ENCODE data around the gene ADAMTSL5.

DNA sequence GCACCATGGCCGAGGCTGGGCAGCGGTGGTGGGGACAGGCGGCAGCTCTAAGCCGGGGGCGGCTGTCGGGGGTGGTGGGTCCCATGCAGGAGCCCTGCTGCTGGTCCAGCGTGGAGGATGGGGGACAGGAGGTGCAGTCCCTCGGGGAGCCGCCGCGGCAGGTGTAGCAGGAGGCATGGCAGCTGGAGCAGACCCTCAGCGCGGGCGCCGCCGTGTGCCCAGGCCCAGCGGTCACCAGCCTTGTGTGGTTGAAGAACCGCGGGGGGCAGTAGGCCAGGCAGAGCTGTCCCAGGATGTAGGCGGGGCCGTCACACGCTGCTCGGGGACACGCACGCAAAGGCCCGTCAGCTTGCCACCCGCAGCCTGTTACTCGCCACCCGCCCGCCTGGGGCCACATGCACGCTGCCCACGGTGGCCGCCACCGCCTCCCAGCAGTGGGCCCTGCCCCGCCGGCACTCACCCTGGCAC is 30.9 kb downstream of the ADAMTSL5 start:
- TF ChIP-seq, protein P1, sequence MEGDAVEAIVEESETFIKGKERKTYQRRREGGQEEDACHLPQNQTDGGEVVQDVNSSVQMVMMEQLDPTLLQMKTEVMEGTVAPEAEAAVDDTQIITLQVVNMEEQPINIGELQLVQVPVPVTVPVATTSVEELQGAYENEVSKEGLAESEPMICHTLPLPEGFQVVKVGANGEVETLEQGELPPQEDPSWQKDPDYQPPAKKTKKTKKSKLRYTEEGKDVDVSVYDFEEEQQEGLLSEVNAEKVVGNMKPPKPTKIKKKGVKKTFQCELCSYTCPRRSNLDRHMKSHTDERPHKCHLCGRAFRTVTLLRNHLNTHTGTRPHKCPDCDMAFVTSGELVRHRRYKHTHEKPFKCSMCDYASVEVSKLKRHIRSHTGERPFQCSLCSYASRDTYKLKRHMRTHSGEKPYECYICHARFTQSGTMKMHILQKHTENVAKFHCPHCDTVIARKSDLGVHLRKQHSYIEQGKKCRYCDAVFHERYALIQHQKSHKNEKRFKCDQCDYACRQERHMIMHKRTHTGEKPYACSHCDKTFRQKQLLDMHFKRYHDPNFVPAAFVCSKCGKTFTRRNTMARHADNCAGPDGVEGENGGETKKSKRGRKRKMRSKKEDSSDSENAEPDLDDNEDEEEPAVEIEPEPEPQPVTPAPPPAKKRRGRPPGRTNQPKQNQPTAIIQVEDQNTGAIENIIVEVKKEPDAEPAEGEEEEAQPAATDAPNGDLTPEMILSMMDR (IDR thresholded peaks at IDR 0.05), result no peak
- TF ChIP-seq POLR2A (IDR thresholded peaks at IDR 0.05) (no peak), EP300 (IDR thresholded peaks at IDR 0.05) (no peak)
